ENCODE results near the gene LAMA2.

DNA sequence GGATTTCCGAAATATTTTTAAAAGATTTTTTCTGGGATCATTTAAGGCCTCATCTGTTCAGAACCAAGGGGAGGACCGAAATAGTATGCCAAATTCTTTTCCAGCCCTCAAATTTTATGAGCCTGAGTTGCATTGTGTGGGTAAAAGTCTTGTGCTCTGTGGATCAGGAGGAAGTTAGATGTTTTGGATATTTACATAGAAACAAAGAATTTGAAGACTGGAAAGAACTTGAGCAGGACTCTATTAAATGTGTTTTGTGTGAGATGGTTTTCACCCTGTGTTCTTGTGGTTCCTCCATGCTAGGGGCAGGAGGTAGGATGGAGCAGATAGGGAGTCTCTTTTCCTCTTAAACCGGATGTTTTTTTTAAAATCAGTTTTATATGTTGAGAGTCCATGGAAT lies 329.1 kb downstream of the LAMA2 start:
- TF ChIP-seq EP300 (IDR thresholded peaks at IDR 0.05) (no peak), CTCF (IDR thresholded peaks at IDR 0.05) (no peak)

All from suprapubic skin (tissue), 3 donors.